Breast epithelium (tissue), 4 donors: ENCODE data around the gene DPP7. TPM values are rescaled to one million over a fixed set of nuclear protein-coding genes. Genes with fewer than 3 reads are reported as not detected.

Experiments
- DNase-seq, 2 donors: peaks; one replicate each; pipeline ENCODE4 v3.0.0-alpha.2; 2019; ENCODE audit warnings: low spot score in 2 of 2
- H3K27ac ChIP-seq, 2 donors: fragments of 200-600 bp; sonication (generic) in 1 of 2; one replicate each; pipeline ENCODE4 v1.5.1; 2016 to 2019; ENCODE audit warnings: mild to moderate bottlenecking in 1 of 2
- H3K27me3 ChIP-seq, 2 donors: fragments of 200-600 bp; sonication (generic) in 1 of 2; one replicate each; pipeline versions ENCODE4 v1.5.1 to v1.6.0; 2017 to 2019; ENCODE audit warnings: control low read depth in 1 of 2, mild to moderate bottlenecking in 1 of 2
- H3K36me3 ChIP-seq: fragments of 200-600 bp; one replicate; pipeline ENCODE4 v1.5.1; 2019
- H3K4me1 ChIP-seq, 2 donors: fragments of 200-600 bp; sonication (generic); one replicate each; pipeline ENCODE4 v1.5.1; 2016 to 2019; ENCODE audit warnings: control low read depth in 1 of 2
- H3K4me3 ChIP-seq, 3 donors: fragments of 200-600 bp; sonication (generic); 1 replicate in 2 of 3; 2 replicates in 1 of 3; pipeline ENCODE4 v1.5.1; 2016 to 2019; ENCODE audit warnings: mild to moderate bottlenecking in 3 of 3, moderate library complexity in 2 of 3
- H3K9me3 ChIP-seq, 2 donors: fragments of 200-600 bp; sonication (generic) in 1 of 2; one replicate each; pipeline ENCODE4 v1.5.1; 2016 to 2019; ENCODE audit warnings: control low read depth in 1 of 2
- POLR2A ChIP-seq: fragments of 450-650 bp; IDR thresholded peaks from one replicate; pipeline ENCODE4 v1.6.1; 2016; ENCODE audit warnings: antibody characterized with exemption, mild to moderate bottlenecking, moderate library complexity
- POLR2AphosphoS5 ChIP-seq, 3 donors: sonication (generic); formaldehyde crosslinking; IDR thresholded peaks; one replicate each; pipeline ENCODE4 v1.6.1; 2017; ENCODE audit warnings: antibody characterized with exemption in 3 of 3
- intact Hi-C: fragments of 100-400 bp; cut with DNase I; formaldehyde crosslinking; loops from one replicate; pipeline ENCODE4 v1.15.1; 2023; ENCODE audit warnings: low total_unique reads
- total RNA-seq, 3 donors: library from RNA; depleted of rRNA; stranded (reverse); fragments of >200 nt; gene quantifications; one replicate each; pipeline ENCODE4 v1.1.0, GENCODE V29; 2016
- TF ChIP-seq, protein P1 (sequence below), 3 donors: fragments of 450-650 bp; IDR thresholded peaks; one replicate each; pipeline ENCODE4 v1.5.1; 2016 to 2017; ENCODE audit warnings: antibody characterized with exemption in 3 of 3, mild to moderate bottlenecking in 3 of 3, moderate library complexity in 3 of 3

The DPP7 gene
- total RNA-seq, 3 donors from 2014 or later: 115 to 137 (median 132) TPM

- intact Hi-C loops: no loop called here
- Histone ChIP-seq H3K36me3 (no peaks in the 10 kb centered on the region), H3K4me1 (no peaks in the 10 kb centered on the region), H3K27ac (no peak overlapping the region), H3K9me3 (no peaks in the 10 kb centered on the region), H3K4me3 (no peak overlapping the region), H3K27me3 (no peaks in the 10 kb centered on the region)
- DNase-seq: no peak
- TF ChIP-seq POLR2A: no peak
- TF ChIP-seq, protein P1, sequence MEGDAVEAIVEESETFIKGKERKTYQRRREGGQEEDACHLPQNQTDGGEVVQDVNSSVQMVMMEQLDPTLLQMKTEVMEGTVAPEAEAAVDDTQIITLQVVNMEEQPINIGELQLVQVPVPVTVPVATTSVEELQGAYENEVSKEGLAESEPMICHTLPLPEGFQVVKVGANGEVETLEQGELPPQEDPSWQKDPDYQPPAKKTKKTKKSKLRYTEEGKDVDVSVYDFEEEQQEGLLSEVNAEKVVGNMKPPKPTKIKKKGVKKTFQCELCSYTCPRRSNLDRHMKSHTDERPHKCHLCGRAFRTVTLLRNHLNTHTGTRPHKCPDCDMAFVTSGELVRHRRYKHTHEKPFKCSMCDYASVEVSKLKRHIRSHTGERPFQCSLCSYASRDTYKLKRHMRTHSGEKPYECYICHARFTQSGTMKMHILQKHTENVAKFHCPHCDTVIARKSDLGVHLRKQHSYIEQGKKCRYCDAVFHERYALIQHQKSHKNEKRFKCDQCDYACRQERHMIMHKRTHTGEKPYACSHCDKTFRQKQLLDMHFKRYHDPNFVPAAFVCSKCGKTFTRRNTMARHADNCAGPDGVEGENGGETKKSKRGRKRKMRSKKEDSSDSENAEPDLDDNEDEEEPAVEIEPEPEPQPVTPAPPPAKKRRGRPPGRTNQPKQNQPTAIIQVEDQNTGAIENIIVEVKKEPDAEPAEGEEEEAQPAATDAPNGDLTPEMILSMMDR (IDR thresholded peaks at IDR 0.05): no peak
- TF ChIP-seq POLR2AphosphoS5 (IDR thresholded peaks at IDR 0.05): no peak
Observed at GRCh38 chr9:137107312-137107921, 7.1 kb downstream of the DPP7 start.

DNA sequence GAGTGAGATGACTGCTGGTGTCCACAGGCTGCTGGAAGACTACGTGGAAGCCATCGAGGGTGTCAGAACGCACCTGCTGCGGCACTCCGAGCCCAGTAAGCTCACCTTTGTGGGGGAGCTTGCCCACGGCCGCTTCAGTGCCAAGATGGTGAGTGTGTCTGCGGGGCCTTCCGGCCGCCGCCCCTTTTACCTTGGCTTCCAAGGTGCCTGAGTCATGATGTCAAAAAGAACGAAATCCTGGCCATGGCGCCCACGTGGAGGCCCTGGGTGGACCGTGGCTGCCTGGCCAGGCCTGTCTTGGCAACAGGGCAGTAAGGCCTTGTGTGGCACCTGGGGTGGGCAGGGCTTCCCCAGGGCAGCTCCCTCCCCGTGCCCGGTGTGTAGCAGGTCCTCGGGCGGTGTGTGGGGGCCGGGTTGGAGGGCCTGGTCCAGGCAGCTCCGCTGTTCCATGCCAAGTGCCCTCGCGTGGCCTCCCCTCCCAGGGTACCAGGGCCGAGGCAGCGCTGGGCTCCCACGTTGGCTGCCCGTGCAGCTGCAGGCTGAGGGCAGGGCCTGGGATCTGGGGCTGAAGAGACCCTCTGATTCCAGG is 7.8 kb downstream of the DPP7 start:
- DNase-seq: no peak
- Histone ChIP-seq H3K4me3 (no peak overlapping the region), H3K27ac (no peak overlapping the region), H3K9me3 (no peaks in the 10 kb centered on the region), H3K27me3 (no peaks in the 10 kb centered on the region), H3K4me1 (no peaks in the 10 kb centered on the region), H3K36me3 (no peaks in the 10 kb centered on the region)
- intact Hi-C loops: no loop called here
- no peak for TF ChIP-seq POLR2A

DNA sequence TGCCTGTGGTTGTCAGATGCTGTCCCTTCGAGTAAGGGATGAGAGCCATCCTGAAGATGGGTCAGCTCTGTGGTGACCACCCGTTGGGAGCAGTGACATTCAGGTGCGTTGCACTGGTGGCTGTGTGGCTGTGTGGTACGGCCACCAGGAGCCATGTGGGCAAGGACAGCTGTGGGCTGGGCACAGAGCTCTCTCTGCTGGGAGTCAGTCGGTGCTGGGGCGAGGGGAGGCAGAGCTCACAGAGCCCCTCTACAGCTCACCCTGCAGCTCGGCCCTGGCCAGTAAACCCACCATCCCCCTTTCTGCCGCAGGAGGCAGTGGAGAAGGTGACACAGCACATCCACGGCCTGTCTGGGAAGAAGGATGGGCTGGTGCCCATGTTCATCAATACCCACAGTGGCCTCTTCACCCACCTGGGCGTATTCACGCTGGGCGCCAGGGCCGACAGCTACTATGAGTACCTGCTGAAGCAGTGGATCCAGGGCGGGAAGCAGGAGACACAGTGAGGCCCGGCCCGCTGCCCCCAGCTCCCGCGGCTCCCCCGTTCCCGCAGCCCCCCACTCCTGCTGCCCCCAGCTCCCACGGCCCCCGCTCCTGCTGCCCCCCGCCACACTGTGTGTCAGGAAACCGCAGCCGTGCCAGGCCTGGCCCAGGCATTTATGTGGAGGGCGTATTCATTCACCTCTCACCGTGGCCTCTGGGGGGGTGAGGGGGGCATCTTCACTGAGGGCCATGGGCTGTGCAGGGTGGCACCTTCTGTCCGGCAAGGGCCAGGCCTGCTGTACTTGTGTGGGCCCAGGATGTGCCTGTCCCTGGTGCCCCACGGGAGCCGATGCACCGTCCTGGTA is 8.5 kb downstream of the DPP7 start:
- Histone ChIP-seq H3K4me3 (no peak overlapping the region), H3K9me3 (no peaks in the 10 kb centered on the region), H3K36me3 (no peaks in the 10 kb centered on the region), H3K4me1 (no peaks in the 10 kb centered on the region), H3K27ac (no peak overlapping the region), H3K27me3 (no peaks in the 10 kb centered on the region)
- TF ChIP-seq, protein P1 (IDR thresholded peaks at IDR 0.05): no peak
- no peak for TF ChIP-seq POLR2AphosphoS5 (IDR thresholded peaks at IDR 0.05)
- TF ChIP-seq POLR2A: no peak
- intact Hi-C loops: no loop called here
- no peak for DNase-seq

DNA sequence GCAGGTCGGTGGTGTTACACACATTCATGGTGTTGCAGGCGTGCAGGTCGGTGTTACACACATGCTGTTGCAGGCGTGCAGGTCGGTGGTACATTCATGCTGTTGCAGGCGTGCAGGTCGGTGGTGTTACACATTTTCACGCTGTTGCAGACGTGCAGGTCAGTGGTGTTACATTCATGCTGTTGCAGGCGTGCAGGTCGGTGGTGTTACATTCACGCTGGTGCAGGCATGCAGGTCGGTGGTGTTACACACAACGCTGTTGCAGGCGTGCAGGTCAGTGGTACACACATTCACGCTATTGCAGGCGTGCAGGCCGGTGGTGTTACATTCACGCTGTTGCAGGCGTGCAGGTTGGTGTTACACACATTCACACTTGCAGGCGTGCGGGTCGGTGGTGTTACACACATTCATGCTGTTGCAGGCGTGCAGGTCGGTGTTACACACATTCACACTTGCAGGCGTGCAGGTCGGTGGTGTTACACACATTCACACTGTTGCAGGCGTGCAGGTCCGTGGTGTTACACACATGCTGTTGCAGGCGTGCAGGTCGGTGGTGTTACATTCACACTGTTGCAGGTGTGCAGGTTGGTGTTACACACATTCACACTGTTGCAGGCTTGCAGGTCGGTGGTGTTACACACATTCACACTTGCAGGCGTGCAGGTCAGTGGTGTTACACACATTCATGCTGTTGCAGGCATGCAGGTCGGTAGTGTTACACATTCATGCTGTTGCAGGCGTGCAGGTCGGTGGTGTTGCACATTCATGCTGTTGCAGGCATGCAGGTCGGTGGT is 11.1 kb downstream of the DPP7 start:
- no peak for TF ChIP-seq POLR2AphosphoS5 (IDR thresholded peaks at IDR 0.05)
- TF ChIP-seq POLR2A: no peak
- TF ChIP-seq, protein P1 (IDR thresholded peaks at IDR 0.05): no peak
- Histone ChIP-seq H3K9me3 (no peaks in the 10 kb centered on the region), H3K4me3 (no peak overlapping the region), H3K4me1 (no peaks in the 10 kb centered on the region), H3K27me3 (no peaks in the 10 kb centered on the region), H3K36me3 (no peaks in the 10 kb centered on the region), H3K27ac (no peak overlapping the region)
- intact Hi-C loops: no loop called here
- no peak for DNase-seq

DNA sequence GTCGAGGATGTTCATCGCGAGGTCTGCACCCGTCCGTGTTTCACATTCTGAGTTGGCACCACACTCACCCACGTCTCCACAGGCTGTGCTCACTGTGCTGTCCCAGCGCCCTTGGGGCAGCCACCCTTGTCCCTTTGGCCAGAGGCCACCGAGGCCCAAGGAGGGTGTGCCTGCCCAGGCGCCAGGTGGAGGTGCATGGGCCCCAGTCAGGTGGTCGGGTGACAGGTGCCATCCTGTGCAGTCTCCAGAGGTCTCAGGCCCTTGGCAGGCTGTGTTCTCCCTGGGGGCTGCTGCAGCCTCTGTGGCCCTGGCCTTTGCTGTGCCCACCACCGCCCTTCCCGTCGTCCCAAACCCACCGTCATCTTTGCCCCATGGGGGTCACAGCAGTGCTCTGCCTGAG is 15.3 kb downstream of the DPP7 start:
- H3K9me3 ChIP-seq: no peaks in the 10 kb centered on the region
- peaks cover 6% of the 10 kb centered on the region for H3K36me3 ChIP-seq
- H3K27me3 ChIP-seq: no peaks in the 10 kb centered on the region
- intact Hi-C loops: no loop called here
- TF ChIP-seq POLR2AphosphoS5 (IDR thresholded peaks at IDR 0.05) (no peak), POLR2A (no peak)
- TF ChIP-seq, protein P1 (IDR thresholded peaks at IDR 0.05): no peak
- no peak overlapping the region for H3K4me3 ChIP-seq
- H3K4me1 ChIP-seq: no peaks in the 10 kb centered on the region
- H3K27ac ChIP-seq: no peak overlapping the region
- DNase-seq: no peak
